A549 (cell line): ENCODE data around the gene MAP3K10. TPM values are rescaled to one million over a fixed set of nuclear protein-coding genes. Genes with fewer than 3 reads are reported as not detected.

ENCODE experiments used
- ATAC-seq, 2 experiments: fragments of 200-7000 bp in 1 of 2; fragments of >200 bp in 1 of 2; cut with Nextera tagmentation in 1 of 2; cut with Tn5 transposase in 1 of 2; 3 replicates each; pipeline versions ENCODE4 v1.8.0 to v1.9.1; 2018 to 2020; ENCODE audit warnings: mild to moderate bottlenecking in 1 of 2, moderate library complexity in 1 of 2
- CTCF ChIA-PET: fragments of 300-600 bp; sonication (Branson Sonifier 250); formaldehyde crosslinking; extraction: SDS; loops from one replicate; lab custom pipeline; 2021; ENCODE audit warnings: antibody characterized with exemption, inconsistent platforms; lab: Yijun Ruan, JAX
- POLR2A ChIA-PET: fragments of 350-600 bp; formaldehyde crosslinking; extraction: SDS; loops from one replicate; lab custom pipeline; 2021; ENCODE audit warnings: antibody characterized with exemption, inconsistent platforms; lab: Yijun Ruan, JAX
- DNase-seq, 2 experiments: peaks; one replicate each; pipeline versions ENCODE4 v3.0.0 to v3.0.0-alpha.2; 2011 to 2016; ENCODE audit warnings: low read depth in 1 of 2, low spot score in 1 of 2
- FAIRE-seq: peaks from 2 replicates; lab custom pipeline; 2011; peaks lifted over from hg19 to GRCh38; lab: Jason Lieb, UNC
- H3K27ac ChIP-seq, 2 experiments: fragments of >200 bp; sonication (Bioruptor Twin); formaldehyde crosslinking; 3 replicates each; pipeline ENCODE4 v1.5.1; 2016 to 2017
- H3K4me1 ChIP-seq: fragments of >200 bp; sonication (Bioruptor Twin); formaldehyde crosslinking; 3 replicates; pipeline ENCODE4 v1.6.1; 2016
- H3K4me2 ChIP-seq: fragments of >200 bp; sonication (Bioruptor Twin); formaldehyde crosslinking; 3 replicates; pipeline ENCODE4 v1.6.1; 2016
- H3K4me3 ChIP-seq: fragments of >200 bp; sonication (Bioruptor Twin); formaldehyde crosslinking; 3 replicates; pipeline ENCODE4 v1.5.1; 2016
- H3K9me3 ChIP-seq: fragments of >200 bp; sonication (Bioruptor Twin); formaldehyde crosslinking; 3 replicates; pipeline ENCODE4 v1.6.1; 2016
- BCL3 ChIP-seq: fragments of >200 bp; sonication (Bioruptor Twin); formaldehyde crosslinking; IDR thresholded peaks from 3 replicates; pipeline ENCODE4 v1.6.1; 2016
- EP300 ChIP-seq, 2 experiments: fragments of >200 bp; sonication (Bioruptor Twin); formaldehyde crosslinking; IDR thresholded peaks; 2 replicates in 1 of 2; 3 replicates in 1 of 2; pipeline ENCODE4 v1.6.1; 2016 to 2017
- ESRRA ChIP-seq: fragments of 150-350 bp; IDR thresholded peaks from 2 replicates; pipeline ENCODE4 v1.6.1; 2014; ENCODE audit warnings: mild to moderate bottlenecking, low read length, borderline replicate concordance
- FOSL2 ChIP-seq, 2 experiments: fragments of 450-650 bp in 1 of 2; fragments of >200 bp in 1 of 2; sonication (Bioruptor Twin) in 1 of 2; formaldehyde crosslinking; IDR thresholded peaks; 2 replicates each; pipeline versions ENCODE4 v1.5.0 to v1.6.1; 2016 to 2020; ENCODE audit warnings: mild to moderate bottlenecking in 1 of 2, moderate library complexity in 1 of 2
- FOXS1 ChIP-seq: fragments of 250-450 bp; sonication (Bioruptor Pico); IDR thresholded peaks from 2 replicates; pipeline ENCODE4 v1.5.0; 2020; ENCODE audit warnings: mild to moderate bottlenecking, moderate library complexity
- HDAC2 ChIP-seq: fragments of 200-600 bp; sonication (generic); IDR thresholded peaks from 2 replicates; pipeline ENCODE4 v1.6.1; 2016
- JUN ChIP-seq, 2 experiments: fragments of >200 bp; sonication (Bioruptor Twin); formaldehyde crosslinking; IDR thresholded peaks; 2 replicates in 1 of 2; 3 replicates in 1 of 2; pipeline ENCODE4 v1.6.1; 2016 to 2017
- JUNB ChIP-seq: fragments of >200 bp; sonication (Bioruptor Twin); formaldehyde crosslinking; IDR thresholded peaks from 2 replicates; pipeline ENCODE4 v1.6.1; 2016
- KDM5A ChIP-seq: fragments of 200-600 bp; sonication (generic); IDR thresholded peaks from 2 replicates; pipeline ENCODE4 v1.6.1; 2016; ENCODE audit warnings: antibody characterized with exemption, mild to moderate bottlenecking
- MAFK ChIP-seq: fragments of 450-650 bp; IDR thresholded peaks from 2 replicates; pipeline ENCODE4 v1.6.1; 2014; ENCODE audit not compliant: partially characterized antibody
- MYC ChIP-seq: IDR thresholded peaks from 2 replicates; pipeline ENCODE4 v1.6.1; 2012; ENCODE audit warnings: mild to moderate bottlenecking, inconsistent platforms, low read length, improper control_type of control experiment, borderline replicate concordance
- PBX3 ChIP-seq: IDR thresholded peaks from 2 replicates; pipeline ENCODE4 v1.6.1; 2012
- POLR2A ChIP-seq: IDR thresholded peaks from 2 replicates; pipeline ENCODE4 v1.6.1; 2012; ENCODE audit warnings: mild to moderate bottlenecking, low read length
- POLR2AphosphoS2 ChIP-seq: conservative IDR thresholded peaks from 2 replicates; pipeline ENCODE4 v1.6.1; 2012; ENCODE audit warnings: low read length, improper control_type of control experiment, inconsistent platforms
- RCOR1 ChIP-seq: fragments of 150-350 bp; IDR thresholded peaks from 2 replicates; pipeline ENCODE4 v1.6.1; 2014; ENCODE audit warnings: antibody characterized with exemption, low read length, low read depth
- RFX5 ChIP-seq: fragments of 450-650 bp; IDR thresholded peaks from 2 replicates; pipeline ENCODE4 v1.7.1; 2014; ENCODE audit warnings: antibody characterized with exemption, mild to moderate bottlenecking, moderate library complexity
- TFCP2L1 ChIP-seq: fragments of 250-450 bp; sonication (Bioruptor Pico); IDR thresholded peaks from 2 replicates; pipeline ENCODE4 v1.5.0; 2021; ENCODE audit warnings: mild to moderate bottlenecking
- USF2 ChIP-seq: fragments of 450-650 bp; IDR thresholded peaks from 2 replicates; pipeline ENCODE4 v1.6.1; 2014; ENCODE audit warnings: antibody characterized with exemption
- WGBS: methylation state at CpG from one replicate; pipeline ENCODE4 v1.1.6; 2017; ENCODE audit errors: missing lambda C conversion rate; 5-methylcytosine and 5-hydroxymethylcytosine counted together
- polyA plus RNA-seq, 4 experiments: library from polyadenylated mRNA; depleted of rRNA in 3 of 4; stranded (reverse); fragments of >200 nt; fragmentation: RNase III in 1 of 4; extraction: RNeasy Plus Mini Kit Qiagen cat#74134 plus additional on column Dnase treatment in 1 of 4; gene quantifications; 2 replicates in 3 of 4; 3 replicates in 1 of 4; pipeline ENCODE4 v1.2.3, GENCODE V29; 2011 to 2017
- TF ChIP-seq, protein P1 (sequence below): IDR thresholded peaks from 2 replicates; pipeline ENCODE4 v1.6.1; 2012; ENCODE audit warnings: low read depth, borderline replicate concordance
- TF ChIP-seq, protein P2 (sequence below): IDR thresholded peaks from 2 replicates; pipeline ENCODE4 v1.6.1; 2012

Gene MAP3K10
- polyA plus RNA-seq, 2 of the 4 experiments (the other 2 are of a cell fraction): 6.6 to 21.0 TPM

GRCh38 chr19:40219721-40220276 is 28.6 kb downstream of the MAP3K10 start:
- peak overlapping the region; percentile 62 to 71 for H3K27ac ChIP-seq
- peak overlapping the region; percentile 29 for H3K4me3 ChIP-seq
- peak; percentile 58 for ATAC-seq
- H3K4me2 ChIP-seq: peak overlapping the region; percentile 76
- POLR2A ChIA-PET: interaction anchor here (1.3 to 1.7 kb wide), 2 partner anchors 30 to 784 kb away, joined by 3 to 8 read pairs; partner anchors contain the start of gene RPS16
- WGBS: 2% methylated on average over 8 of the region's 8 CpGs
- CTCF ChIA-PET: interaction anchor here (0.6 to 8.0 kb wide), 19 partner anchors 11 to 427 kb away, joined by 3 to 149 read pairs (median 3); partner anchors contain the start of gene MAP3K10
- peak; percentile 100 for FAIRE-seq
- H3K4me1 ChIP-seq: peaks cover 35% of the 10 kb centered on the region
- peak; percentile 86 for TF ChIP-seq FOSL2 (IDR thresholded peaks at IDR 0.05)
- peak; percentile 91 for TF ChIP-seq FOSL2 (CRISPR knock-in tag; IDR thresholded peaks at IDR 0.05)
- no peak for TF ChIP-seq BCL3
- peak; percentile 77 for TF ChIP-seq MAFK
- 0 out of 2 replicates have a peak, but pooled peaks have one; percentile 50 for TF ChIP-seq RFX5
- TF ChIP-seq, protein P1, sequence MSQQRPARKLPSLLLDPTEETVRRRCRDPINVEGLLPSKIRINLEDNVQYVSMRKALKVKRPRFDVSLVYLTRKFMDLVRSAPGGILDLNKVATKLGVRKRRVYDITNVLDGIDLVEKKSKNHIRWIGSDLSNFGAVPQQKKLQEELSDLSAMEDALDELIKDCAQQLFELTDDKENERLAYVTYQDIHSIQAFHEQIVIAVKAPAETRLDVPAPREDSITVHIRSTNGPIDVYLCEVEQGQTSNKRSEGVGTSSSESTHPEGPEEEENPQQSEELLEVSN: peak; percentile 91
- peak; percentile 82 for TF ChIP-seq JUNB
- TF ChIP-seq EP300 (IDR thresholded peaks at IDR 0.05): no peak; a peak in 1 of 5 replicates
- peak; percentile 72; the same call in 1 of the 2 replicates for TF ChIP-seq ESRRA
- TF ChIP-seq MYC: peak; percentile 70; the same call in 1 of the 2 replicates
- peak; percentile 88 for TF ChIP-seq USF2
- TF ChIP-seq, protein P2, sequence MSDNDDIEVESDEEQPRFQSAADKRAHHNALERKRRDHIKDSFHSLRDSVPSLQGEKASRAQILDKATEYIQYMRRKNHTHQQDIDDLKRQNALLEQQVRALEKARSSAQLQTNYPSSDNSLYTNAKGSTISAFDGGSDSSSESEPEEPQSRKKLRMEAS: peak; percentile 90
- peak; percentile 37 to 71; a peak in 3 of 5 replicates for TF ChIP-seq JUN (IDR thresholded peaks at IDR 0.05)
- TF ChIP-seq POLR2AphosphoS2: no peak
- peaks cover 5% of the 10 kb centered on the region; the same call in 2 of the 3 replicates for H3K9me3 ChIP-seq
- DNase-seq: peak; percentile 85 to 95

DNA sequence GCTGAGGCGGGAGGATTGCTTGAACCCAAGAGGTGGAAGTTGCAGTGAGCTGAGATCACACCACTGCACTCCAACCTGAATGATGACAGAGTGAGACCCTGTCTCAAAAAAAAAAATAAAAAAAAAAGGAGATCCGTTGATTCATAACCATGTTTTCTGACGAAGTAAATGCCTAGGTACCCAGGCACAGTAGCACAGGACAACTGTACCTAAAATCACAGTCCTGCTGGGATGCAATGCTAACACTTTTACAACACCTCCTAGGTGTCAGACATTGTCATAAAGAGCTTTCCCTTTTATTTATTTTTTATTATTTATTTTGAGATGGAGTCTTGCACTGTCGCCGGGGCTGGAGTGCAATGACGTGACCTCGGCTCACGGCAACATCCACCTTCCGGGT is 29.4 kb downstream of the MAP3K10 start:
- ATAC-seq (no peak), DNase-seq (no peak), FAIRE-seq (no peak)
- TF ChIP-seq BCL3 (no peak), PBX3 (no peak), FOXS1 (CRISPR knock-in tag) (no peak), TFCP2L1 (no peak), HDAC2 (no peak), KDM5A (no peak), POLR2A (no peak), RCOR1 (no peak)
- no peak overlapping the region for H3K4me3 ChIP-seq
- H3K27ac ChIP-seq: no peak overlapping the region; a peak in 2 of 6 replicates
- H3K4me2 ChIP-seq: no peak overlapping the region
- peaks cover 35% of the 10 kb centered on the region for H3K4me1 ChIP-seq
- H3K9me3 ChIP-seq: peaks cover 5% of the 10 kb centered on the region; the same call in 2 of the 3 replicates
- WGBS: 73% methylated on average over 9 of the region's 9 CpGs
- CTCF ChIA-PET: interaction anchor here (0.6 to 8.0 kb wide), 23 partner anchors 10 to 428 kb away, joined by 3 to 149 read pairs (median 5); partner anchors contain the start of gene MAP3K10
- POLR2A ChIA-PET: interaction anchor here (0.5 kb wide), 1 partner anchor 824 kb away, joined by 4 read pairs; no protein-coding TSS in a partner anchor
